Measurements from ENCODE around the gene LAMB4.

LAMB4 gene

GRCh38 chr7:108007261-108007660 lies 122.9 kb downstream of the LAMB4 start:
- no peak overlapping the region for H3K4me3 ChIP-seq (ENCODE audit: control insufficient read depth, low read depth, low read length)
- TF ChIP-seq CTCF (IDR thresholded peaks at IDR 0.05; ENCODE audit: control insufficient read depth, insufficient read depth, low read depth, low read length, missing control alignments): no peak
- DNase-seq (ENCODE audit: low read depth): no peak

- TF ChIP-seq CTCF (IDR thresholded peaks at IDR 0.05; ENCODE audit: control insufficient read depth, insufficient read depth, low read depth, low read length, missing control alignments): no peak
- DNase-seq (ENCODE audit: low read depth): peak; percentile 55
- no peak overlapping the region for H3K4me3 ChIP-seq (ENCODE audit: control insufficient read depth, low read depth, low read length)
These were observed 125.7 kb downstream of the LAMB4 start for GRCh38 chr7:108004220-108005142.

DNA sequence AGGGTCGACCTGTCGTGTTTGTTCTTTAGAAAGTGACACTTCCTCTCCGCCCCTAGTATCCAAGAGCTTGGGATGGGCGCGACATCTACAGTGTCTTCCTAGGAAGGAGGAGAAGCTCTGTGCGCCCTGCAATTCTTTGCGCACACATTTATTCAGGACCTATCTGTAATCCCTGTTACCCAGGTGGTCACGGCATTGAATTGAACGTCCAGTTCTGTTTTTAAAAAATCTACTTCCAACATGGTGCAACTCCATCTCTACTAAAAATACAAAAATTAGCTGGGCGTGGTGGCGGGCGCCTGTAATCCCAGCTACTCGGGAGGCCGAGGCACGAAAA lies 126.6 kb downstream of the LAMB4 start:
- H3K4me3 ChIP-seq (ENCODE audit: control insufficient read depth, low read depth, low read length): peak overlapping the region; percentile 78
- DNase-seq (ENCODE audit: low read depth): no peak
- TF ChIP-seq CTCF (IDR thresholded peaks at IDR 0.05; ENCODE audit: control insufficient read depth, insufficient read depth, low read depth, low read length, missing control alignments): no peak

DNA sequence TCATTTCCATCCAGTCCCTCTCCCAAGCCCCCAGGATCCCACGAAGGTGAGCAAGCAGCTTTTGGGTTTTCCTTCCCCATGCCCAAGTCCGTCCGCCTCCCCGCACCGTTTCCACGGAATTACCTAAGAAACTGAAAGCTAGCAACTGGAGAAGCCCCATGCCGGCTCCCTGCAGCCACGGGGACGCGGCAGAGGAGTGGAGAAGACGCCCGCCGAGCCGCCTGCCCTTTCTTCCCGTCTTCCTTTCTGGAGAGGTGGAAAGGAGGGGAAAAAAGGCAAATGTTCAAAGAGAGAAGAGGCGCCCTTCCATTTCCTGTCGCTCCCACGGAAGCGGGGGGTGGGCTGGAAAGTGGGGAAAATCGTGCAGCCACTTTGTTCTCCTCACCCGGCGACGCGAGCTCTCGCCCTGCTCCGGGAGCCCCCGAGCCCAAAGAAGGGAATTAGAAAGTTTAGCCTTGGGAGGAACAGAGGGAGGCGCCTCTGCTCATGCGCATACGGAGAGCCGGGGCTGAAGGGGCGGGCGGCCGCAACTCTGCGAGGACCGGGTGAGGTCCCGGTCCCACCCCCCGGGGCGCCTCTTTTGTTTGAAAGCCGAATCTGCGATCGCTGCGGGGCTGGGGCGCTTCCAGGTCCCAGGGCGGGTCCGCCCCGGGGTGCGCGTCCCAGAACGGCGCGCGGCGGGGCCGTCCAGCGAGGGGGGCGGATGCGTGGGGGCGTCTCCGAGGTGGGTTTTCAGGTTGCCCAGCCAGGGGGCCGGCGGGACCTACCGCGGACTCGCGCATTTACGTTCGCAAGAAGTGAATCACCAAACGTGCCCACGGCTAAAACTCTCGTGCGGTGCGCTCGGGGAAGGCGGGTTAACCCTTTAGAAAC lies 127.2 kb downstream of the LAMB4 start, which contains the start of gene LAMB1:
LAMB1 (minus strand) TSS at position 436 of the 873 bp plus-strand sequence; CDS start at position 160, 276 bp downstream.
- TF ChIP-seq CTCF (IDR thresholded peaks at IDR 0.05; ENCODE audit: control insufficient read depth, insufficient read depth, low read depth, low read length, missing control alignments): no peak
- no peak for DNase-seq (ENCODE audit: low read depth)
- H3K4me3 ChIP-seq (ENCODE audit: control insufficient read depth, low read depth, low read length): peak within 1 kb of the TSS; percentile 78

DNA sequence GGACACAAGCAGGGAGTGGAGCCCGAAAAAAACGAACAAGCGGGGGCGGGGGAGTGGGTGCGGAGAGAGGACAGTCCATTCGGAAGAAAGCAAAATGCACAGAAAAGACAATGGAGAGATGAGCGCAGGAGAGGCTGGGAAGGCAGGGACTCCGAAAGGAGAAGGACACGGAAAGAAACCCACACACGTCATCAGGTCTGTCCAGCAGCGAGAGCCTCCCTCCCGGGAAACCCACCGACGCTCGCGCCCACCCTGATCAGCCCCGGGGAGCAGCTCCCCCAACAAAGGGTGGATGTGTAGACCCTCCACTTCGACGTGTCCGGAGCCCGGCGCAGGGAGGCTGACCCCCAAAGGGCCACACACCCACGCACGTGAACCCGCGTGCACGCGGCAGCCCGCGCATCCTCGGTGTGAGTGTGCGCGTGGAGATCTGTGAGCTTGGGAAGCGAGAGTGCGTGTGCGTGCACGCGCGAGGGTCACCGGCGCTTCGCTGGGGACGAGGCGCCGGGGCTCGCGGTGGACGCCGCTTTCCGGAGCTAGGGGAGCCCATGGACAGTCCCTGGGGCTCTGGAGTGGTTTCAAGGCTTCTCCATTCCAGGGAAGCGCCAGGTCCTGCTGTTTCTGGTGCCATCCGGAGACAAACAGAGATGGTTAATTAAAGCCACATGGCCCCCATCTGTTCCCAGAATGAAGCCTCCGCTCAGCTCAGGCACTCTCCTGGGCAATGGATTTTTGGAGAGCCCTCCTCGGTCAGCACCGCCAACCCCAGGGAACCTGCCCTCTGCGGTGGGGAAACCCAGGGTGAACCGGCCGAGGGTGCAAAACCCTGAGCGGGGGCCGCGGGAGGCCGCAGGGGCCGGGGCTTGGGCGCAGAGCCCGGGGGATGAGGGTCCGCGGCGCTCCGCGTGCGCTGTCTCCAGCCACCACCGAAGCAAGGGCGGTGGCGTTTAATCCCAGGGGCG lies 128.1 kb downstream of the LAMB4 start:
- peak overlapping the region; percentile 78 for H3K4me3 ChIP-seq (ENCODE audit: control insufficient read depth, low read depth, low read length)
- peak; percentile 20 for DNase-seq (ENCODE audit: low read depth)
- TF ChIP-seq CTCF (IDR thresholded peaks at IDR 0.05; ENCODE audit: control insufficient read depth, insufficient read depth, low read depth, low read length, missing control alignments): no peak

All from AG09309 (cell line).